Mammary epithelial cell (primary cell): ENCODE data around the gene NOX5.

ENCODE experiments used
- EZH2 ChIP-seq: IDR thresholded peaks from 2 replicates; pipeline ENCODE4 v1.6.1; 2012; ENCODE audit warnings: low read length, inconsistent platforms, borderline replicate concordance
- TF ChIP-seq, protein P1 (sequence below), 2 donors: IDR thresholded peaks in 1 of 2; conservative IDR thresholded peaks in 1 of 2; 2 replicates each; pipeline ENCODE4 v1.5.1; 2011 to 2012; ENCODE audit warnings: inconsistent platforms in 2 of 2, low read length in 2 of 2, mild to moderate bottlenecking in 2 of 2, control low read depth in 1 of 2, low read depth in 1 of 2; ENCODE audit not compliant: insufficient read depth in 1 of 2; ENCODE audit errors: extremely low read depth in 1 of 2

- TF ChIP-seq, protein P1, sequence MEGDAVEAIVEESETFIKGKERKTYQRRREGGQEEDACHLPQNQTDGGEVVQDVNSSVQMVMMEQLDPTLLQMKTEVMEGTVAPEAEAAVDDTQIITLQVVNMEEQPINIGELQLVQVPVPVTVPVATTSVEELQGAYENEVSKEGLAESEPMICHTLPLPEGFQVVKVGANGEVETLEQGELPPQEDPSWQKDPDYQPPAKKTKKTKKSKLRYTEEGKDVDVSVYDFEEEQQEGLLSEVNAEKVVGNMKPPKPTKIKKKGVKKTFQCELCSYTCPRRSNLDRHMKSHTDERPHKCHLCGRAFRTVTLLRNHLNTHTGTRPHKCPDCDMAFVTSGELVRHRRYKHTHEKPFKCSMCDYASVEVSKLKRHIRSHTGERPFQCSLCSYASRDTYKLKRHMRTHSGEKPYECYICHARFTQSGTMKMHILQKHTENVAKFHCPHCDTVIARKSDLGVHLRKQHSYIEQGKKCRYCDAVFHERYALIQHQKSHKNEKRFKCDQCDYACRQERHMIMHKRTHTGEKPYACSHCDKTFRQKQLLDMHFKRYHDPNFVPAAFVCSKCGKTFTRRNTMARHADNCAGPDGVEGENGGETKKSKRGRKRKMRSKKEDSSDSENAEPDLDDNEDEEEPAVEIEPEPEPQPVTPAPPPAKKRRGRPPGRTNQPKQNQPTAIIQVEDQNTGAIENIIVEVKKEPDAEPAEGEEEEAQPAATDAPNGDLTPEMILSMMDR (conservative IDR thresholded peaks at IDR 0.05 in 1 of 2, IDR thresholded peaks at IDR 0.05 in 1 of 2; ENCODE audit: extremely low read depth in 1 of 2, insufficient read depth in 1 of 2, low read depth in 1 of 2, low read length in 2 of 2) = no peak
- no peak for TF ChIP-seq EZH2
Measured at GRCh38 chr15:68985361-68985891, 29.1 kb upstream of the NOX5 start.
